ENCODE measurements around the gene HIP1R.
A peak's percentile ranks its signal among the peaks of the same experiment; 100 is the strongest.

The HIP1R gene

DNA sequence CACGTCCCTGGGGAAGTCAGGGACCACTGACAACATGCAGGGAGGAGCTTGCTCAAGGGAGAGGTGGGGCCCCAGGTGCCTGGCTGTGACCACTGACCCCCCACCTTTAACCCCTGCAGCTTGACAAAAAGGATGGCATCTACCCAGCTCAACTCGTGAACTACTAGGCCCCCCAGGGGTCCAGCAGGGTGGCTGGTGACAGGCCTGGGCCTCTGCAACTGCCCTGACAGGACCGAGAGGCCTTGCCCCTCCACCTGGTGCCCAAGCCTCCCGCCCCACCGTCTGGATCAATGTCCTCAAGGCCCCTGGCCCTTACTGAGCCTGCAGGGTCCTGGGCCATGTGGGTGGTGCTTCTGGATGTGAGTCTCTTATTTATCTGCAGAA lies 26.3 kb downstream of the HIP1R start:
- DNase-seq (ENCODE audit: low spot score): no peak

DNA sequence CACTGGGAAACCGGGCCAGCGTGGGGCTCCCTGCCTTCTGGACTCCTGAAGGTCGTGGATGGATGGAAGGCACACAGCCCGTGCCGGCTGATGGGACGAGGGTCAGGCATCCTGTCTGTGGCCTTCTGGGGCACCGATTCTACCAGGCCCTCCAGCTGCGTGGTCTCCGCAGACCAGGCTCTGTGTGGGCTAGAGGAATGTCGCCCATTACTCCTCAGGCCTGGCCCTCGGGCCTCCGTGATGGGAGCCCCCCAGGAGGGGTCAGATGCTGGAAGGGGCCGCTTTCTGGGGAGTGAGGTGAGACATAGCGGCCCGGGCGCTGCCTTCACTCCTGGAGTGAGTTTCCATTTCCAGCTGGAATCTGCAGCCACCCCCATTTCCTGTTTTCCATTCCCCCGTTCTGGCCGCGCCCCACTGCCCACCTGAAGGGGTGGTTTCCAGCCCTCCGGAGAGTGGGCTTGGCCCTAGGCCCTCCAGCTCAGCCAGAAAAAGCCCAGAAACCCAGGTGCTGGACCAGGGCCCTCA lies 26.9 kb downstream of the HIP1R start:
- DNase-seq (ENCODE audit: low spot score): no peak

DNA sequence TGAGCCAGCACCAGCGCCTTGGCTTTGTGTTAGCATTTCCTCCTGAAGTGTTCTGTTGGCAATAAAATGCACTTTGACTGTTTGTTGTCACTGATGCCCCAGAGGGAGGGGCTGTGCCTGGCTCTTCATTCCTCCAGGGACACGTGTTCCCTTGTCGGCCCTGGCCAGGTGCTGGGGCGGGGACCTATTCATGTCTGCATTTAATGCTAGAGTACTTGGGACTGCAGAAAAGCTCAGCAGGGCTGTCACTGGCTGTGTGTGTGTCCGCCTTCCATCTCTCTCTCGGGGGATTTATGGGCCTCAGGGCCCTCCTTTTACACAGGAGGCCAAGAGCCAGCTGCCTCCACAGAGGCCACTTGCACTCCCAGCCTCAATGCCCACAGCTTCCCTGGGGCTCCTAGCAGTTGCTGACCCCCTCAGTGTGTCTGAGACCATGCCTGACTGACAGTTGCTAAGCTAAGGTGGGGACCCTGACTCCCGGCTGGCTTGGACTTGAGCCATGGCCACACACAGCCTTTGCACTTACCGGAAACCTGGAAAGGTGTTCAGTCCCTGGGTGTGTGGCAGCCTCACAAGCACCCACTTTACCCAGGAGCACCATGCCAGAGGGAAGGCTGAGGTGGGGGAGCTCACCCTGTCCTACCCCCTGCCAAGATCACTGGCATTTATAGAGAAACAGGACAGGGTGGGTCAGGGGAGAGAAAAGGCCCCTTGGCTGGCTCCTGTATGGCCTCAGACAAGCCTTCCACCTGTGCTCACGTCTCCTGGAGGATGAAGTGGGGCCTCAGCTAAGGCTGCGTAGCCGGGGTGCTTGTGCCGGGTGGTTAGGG lies 27.8 kb downstream of the HIP1R start:
- DNase-seq (ENCODE audit: low spot score): no peak

DNA sequence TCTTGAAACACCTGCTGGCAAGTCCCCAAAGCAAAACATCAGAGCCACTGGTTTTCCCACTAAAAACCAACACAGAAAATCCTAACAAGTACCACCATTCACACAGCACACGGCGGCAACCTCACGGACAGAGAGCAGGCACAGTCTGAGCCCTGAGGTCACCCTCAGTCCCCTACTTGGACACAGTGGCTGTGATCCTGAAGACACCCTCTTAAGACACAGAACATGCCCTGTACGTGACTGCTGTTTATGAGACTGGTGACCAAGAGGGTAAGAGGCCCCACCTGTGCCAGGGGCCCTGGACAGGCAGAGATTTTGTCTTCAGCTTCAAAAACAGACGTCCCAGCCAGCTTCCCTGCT lies 29.6 kb downstream of the HIP1R start:
- no peak for DNase-seq (ENCODE audit: low spot score)

DNA sequence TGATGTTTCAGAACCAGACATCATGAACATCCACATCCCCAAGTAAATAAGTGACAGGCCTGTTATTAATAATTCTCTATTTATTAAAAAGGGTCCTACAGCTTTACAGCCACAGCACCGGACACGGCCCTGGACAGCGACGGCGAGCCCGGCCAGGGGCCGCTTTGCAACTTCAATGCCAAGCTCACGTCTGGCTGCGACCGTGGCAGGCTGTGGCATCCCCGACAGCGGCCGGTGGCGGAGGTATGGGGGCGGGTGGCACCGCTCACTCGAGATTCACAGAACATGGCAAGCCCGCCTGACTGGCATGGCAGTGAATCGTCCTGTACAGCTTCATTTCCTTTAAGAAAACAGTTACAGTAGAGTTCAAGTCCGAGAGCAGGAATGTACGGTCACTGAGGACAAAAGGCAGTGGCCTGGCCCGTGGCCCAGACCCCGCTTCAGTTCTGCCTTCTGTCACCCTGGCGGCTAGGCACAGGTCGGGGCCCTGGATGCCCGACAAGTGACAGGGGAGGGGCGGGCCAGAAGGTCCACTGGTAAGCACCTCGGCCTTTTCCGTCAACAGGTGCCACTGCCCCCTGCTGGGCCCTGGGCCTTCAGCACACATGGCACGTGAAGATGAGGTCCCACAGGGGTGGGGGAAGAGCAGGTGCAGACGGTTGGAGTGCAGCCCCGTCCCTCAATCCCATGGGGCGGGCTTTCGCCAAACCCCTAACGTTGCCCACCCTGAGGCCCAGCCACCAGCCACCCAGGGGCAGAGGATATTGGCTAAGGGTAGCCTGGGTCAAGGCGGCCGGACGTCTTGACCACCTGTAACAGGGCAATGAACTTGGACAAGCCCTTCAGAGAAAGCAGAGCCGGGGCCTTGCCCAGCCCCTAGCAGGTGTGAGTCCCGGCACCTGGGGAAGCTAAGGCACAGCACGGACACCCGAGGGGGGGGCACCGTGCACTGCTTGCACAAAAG lies 30.3 kb downstream of the HIP1R start:
- no peak for DNase-seq (ENCODE audit: low spot score)

DNA sequence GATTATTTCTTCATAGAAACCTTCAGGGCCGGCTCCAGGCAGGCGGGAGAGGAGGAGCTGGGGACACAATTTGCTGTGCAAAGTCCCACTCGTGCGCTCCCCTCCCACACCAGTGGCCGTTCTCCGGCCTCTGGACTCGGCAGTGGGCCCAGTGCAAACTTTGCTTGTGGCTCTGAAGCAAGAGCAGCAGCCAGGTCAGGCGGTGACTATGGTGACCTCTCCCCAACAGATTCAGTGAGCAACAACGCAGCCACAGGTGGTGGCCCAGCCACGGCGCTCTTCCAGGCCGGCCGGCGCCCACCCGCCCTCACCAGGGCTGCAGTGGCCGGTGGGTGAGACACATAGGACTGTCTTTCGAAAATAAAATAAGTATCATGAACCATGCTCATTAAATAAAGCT lies 31.1 kb downstream of the HIP1R start:
- DNase-seq (ENCODE audit: low spot score): no peak

DNA sequence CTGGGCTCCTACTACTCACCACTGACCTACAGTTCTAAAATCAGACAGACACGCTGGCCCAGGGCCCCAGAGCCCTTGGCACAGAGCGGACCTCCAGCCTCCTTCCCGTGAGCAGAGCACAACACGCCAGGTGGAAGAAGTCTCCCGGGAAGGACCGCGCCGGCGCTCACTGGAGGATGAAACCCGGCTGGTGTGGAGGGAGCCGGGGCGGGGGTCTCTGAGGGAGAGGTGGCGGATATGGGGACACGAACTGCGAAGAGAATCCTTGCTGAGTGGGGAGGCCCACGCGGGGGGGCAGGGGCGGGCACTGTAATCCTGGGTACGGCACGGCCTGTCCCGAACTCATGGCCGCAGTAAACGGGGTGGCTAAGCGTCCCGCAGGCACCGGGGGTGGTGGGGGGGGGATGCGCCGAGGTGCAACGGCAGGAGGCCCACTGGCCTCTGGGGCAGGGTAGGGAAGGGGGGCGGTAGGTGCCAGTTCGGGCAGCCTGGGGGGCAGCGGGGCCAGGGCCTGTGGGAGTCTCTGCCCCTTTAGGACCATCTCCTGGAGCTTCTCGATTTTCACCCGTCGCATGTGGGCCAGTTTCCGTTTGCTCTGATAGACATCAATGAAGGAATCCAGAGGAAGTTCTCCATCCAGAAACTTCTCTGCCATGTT lies 31.8 kb downstream of the HIP1R start:
- no peak for DNase-seq (ENCODE audit: low spot score)

DNA sequence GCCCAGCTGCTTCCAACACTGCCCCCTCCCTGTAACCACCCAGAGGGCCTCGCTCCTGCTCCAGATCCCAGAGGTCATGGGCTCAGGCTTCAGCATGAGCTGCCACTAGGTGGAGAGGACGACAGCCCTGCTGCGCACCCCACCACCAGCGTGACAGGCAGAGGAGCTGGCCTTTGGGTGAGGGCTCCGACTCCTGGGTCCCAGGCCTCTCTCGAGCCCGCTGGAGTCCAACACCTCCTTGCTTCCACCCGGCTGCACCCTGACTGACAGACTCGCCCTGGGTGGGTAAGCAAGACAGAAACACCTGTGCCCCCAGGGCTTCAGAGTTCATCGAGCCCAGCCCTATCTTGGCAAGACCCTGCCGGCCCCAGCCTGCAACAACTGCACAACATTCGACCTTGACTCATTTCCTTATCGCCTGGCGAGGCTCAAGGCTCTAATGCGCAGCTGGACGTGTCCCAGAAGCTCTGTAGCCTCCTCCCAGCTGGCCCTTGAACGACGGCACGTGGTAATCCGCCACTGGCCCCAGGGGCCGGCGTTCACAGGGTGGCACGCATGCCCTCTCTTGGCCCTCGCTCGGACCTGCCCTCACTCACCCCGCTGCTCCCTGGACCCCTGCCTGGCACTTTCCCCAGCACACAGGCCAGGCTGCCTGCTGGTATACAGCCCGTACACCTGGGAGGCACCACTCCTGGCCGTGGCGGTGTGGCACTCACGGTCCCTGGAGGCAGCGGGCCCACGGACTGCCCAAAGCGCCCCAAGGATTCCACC lies 32.6 kb downstream of the HIP1R start:
- DNase-seq (ENCODE audit: low spot score): no peak

DNA sequence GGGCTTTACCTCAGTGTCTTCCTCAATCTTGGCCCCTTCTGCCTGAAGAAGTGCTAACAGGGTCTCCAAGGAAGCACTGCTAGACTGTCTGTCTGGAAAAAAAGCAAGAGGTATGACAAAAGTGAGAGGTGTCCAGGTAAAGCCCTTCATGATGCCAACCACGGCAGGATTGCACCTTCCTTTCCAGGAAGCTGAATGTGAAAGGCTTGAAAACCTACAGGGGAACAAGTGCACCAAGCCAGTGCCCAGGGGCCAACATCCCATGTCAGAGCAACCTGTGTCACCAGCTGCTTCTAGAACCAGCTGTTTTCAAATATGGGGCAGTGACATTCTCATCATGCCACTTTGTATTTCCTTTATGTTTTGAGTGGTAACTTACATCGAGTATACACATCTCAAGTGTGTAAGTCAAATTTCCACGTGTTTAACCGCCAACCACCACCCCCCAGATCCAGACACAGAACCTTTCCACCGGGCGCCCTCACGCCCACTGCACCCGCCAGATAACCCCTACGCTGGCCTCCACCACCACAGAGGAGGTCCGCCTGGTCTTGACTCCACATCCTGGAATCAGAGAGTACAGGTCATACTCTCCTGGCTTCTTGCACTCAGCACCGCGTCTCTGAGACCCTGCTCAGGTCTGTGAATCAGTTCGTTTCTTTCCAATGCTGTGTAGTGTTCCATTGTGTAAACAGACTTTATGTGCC lies 33.4 kb downstream of the HIP1R start:
- no peak for DNase-seq (ENCODE audit: low spot score)

DNA sequence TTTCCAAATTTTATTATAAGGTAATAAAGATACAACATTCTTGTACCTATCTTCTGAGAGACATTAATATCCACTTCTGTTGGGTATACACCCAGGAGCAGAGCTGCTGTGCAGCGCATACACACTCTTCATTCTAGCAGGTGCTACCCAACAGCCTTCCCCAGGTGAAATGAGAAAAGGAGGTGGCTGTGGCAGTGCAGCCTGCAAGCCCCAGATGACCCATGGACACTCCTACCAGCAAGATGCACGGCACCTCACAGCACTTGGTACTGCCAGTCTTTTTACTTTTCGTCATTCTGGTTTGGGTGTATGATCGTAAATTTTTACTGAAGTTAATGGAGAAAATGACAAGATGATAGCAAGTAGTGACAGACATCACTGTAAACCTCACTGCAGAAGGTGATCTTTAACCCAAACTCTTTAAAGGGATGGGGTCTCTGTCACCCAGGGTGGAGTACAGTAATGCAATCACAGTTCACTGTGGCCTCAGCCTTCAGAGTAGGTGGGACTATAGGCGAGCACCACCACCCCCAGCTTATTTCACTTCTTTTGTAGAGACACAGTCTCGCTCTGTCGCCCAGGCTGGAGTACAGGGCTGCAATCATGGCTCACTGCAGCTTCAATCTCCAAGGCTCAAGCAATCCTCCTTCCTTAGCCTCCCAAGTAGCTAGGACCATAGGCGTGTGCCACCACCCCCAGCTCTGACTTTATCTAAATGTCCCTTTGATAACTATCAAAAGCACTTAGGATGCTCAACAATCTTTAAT lies 34.1 kb downstream of the HIP1R start:
- no peak for DNase-seq (ENCODE audit: low spot score)

DNA sequence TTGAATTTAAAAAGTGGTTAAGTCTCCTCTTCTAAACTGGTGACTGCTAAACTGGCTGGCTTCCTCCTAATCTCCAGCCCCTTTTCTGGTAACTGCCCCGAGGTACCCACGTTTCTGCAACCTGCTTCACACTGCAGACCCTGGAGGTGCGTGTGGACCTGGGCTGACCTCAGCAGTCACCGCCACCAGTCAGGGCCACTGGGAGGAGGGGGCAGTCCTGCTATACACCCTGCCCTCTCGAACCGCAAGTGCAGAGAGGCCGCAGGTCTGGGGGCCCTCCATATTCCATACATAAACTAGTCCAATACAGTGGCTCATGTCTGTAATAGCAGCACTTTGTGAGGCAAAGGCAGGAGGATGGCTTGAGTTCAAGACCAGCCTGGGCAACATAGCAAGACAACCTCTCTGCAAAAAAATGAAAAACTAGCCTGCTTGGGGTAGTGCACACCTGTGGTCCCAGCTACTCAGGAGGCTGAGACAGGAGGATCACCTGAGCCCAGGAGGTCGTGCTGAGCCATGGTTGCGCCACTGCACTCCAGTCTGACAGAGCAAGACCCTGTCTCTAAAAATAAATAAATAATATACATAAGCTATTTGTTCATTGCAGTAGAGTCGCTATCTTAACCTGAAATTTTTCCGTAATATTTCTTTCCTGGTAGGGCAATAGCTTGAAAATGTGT lies 35.0 kb downstream of the HIP1R start:
- no peak for DNase-seq (ENCODE audit: low spot score)

DNA sequence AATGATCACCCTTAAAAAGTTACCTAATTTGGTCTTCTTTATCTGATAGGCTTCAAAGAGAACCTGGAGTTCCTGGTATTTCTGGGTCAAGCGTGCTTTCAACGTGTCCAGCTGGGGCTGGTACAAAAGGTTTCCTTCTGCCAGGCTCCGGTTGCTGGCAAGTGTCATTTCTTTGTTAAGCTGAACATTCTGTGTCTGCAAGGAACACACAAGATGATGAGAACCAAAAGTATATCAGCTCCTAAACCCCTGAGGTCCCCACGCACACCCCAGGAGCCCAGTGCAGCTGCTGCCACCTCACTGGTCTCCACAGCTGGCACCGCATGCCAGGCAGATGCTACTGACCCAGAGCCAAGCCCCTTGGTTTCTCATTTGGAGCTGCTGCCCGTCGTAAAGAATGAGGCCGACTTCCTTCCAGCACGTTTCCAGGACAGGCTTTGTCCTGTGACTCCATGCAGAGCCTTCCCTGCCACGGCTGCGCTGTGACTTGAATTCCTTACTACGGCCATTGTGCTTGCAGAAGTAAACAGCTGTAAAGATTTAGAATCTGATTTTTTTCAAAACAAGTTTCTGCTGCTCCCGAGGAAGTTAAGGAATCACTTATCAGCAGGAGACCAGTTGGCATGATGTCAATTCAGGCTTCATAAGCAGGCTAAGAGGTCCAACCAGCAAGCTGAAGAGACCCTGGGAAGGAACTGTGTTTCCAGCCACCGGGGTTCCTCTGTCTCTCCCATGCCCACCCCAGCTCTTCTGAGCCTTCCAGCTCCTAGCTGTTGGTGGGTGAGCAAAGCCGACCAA lies 35.8 kb downstream of the HIP1R start:
- no peak for DNase-seq (ENCODE audit: low spot score)

DNA sequence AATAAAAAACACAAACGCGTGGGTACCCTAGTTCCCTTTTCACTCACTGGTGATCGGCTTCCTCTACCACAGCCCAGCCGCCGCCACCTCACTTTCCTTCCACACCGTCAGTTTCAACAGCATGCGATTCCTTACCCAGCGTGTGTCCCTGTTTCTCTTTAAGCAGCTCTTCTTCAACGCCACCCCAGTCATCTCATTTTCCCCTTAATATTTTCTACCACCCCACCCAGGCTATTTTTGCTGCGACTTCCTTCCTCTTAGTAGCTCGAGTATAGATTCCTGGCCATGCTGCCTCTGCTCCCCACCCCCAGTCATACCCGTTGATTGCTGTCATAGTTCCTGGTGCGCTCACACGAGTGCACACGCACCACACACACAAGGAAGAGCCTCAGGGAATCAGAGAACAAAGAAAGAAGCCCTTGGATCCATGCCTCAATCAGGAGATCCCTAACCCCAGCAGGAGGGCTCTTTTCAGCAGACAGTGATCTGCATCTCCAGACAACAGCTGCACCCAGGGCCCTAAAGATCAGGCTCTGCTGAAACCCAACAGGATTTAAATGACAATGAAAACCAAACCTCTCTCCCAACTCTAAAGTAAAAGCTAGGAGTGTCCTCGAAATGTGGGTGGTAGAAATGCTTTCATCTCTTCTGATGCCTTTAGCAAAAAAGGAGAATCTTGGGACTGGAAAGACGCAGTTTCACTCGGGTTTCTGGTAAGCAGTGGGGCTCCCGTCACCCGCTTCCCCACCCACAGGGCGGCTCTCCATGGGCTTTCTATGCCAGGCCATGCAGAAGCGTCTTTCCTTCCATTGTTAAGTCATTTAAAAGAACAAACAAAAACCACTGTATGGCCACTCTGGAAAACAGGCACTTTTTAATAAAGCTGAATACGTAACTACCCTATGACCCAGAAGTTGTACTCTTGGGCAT lies 36.9 kb downstream of the HIP1R start:
- DNase-seq (ENCODE audit: low spot score): peak; percentile 40

DNA sequence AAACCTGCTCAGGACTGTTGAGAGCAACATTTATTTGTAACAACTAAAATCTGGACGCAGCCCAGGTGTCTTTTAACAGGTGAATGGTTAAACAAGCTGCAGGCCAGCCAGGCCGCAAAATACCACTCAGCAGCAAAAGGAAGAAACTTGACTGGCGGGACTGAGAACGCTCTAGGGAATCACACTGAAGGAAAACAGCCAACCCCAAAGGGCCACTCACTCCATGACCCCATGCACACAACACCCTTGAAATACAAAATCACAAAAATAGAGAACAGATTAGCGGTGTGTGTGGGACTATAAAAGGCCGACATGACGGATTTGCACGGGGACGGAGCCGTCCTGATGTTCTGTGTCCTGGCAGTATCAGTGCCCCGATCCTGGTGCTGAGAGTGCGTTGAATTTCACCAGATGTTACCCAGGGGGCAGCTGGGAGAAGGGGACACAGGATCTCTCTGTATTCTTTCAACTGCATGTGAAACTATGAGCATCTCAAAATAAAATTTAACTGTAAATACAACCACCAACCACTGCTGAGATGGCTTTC lies 37.6 kb downstream of the HIP1R start:
- no peak for DNase-seq (ENCODE audit: low spot score)

DNA sequence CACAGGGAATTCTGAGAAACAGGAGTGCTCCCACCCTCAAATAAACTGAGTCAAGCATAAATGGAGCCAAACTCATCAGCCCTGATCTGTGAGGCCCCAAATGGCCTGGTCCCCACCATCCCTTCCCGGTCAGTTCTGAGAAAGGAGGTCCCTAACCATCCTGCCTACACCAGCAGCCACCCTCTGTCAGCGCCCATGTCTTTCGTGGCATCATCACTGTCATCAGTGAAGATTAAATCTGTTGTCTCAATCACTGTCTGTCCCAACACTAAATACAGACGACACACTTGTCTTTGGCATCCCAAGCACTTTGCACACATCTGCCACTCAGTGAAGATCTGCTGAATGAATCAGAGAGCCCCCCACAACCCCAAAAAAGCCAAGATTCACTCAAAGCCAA lies 38.3 kb downstream of the HIP1R start:
- no peak for DNase-seq (ENCODE audit: low spot score)

DNA sequence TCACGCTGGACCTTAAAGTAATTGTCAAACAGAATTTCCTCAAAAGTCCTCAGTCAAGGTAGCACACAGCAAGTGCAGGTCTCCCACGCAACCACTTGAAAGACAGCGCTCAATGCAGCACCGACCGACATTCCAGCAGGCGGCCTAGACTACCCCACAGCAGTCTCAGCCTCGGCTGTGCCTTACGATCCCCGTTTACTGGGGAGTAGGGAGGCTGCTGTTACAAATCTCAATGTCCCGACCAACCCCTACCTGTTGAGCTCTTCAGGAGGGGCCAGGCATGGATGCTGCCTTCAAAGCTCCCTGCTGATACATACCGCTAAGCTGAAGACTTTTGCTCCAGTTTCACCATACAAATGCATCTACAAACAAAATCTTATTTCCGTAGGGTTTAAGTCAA lies 38.8 kb downstream of the HIP1R start:
- peak; percentile 48 for DNase-seq (ENCODE audit: low spot score)

DNA sequence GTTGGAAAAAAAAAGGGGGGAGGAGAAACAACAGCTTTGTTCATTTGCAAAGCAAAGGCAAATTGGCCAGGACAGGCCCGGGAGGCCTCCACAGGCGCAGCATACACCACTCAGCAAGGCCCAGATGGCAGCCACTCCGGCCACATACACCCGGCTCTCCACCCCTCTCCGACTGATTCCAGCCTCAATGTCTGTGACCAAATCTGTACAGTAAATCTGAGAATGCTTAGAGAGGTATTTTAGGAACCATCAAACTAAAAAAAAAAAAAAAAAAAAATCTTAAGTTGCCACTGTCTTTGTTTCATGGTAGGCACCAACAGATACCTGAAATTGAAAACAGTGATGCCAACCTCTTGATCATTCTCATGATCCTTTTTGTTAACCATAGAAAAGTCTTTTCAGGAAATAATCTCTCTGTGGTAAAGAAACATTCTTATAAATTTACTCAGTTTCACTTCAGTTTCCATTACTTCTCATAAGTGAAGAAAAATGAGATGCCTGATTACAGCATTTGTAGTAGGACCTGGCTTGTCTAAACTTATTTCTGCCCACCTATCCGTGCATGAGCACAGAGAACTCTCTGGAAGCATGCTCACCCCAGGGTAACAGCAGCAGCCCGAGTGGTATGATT lies 40.4 kb downstream of the HIP1R start:
- DNase-seq (ENCODE audit: low spot score): no peak

Data from CD4-positive, alpha-beta T cell treated with Interleukin-6 at 100 ng/mL for 8 hours (primary cell).